Measurements from ENCODE around the gene SBNO2. TPM values are rescaled to one million over a fixed set of nuclear protein-coding genes. Genes with fewer than 3 reads are reported as not detected.
A peak's percentile ranks its signal among the peaks of the same experiment; 100 is the strongest.
"Not testable (repeated sequence)": the region's sequence is repeated elsewhere in the genome, so short reads cannot be mapped to it uniquely, and the experiment has no call there.

The SBNO2 gene
- total and polyA plus RNA-seq, 4 donors = 7.2 to 17.9 (median 11.7) TPM

- H3K27ac ChIP-seq (ENCODE audit: low read depth, low read length); DNase-seq (ENCODE audit: low read depth in 4 of 6, low spot score in 6 of 6); H3K9me3 ChIP-seq (ENCODE audit: control insufficient read depth, insufficient read depth, low read length); H3K27me3 ChIP-seq (ENCODE audit: control insufficient read depth, insufficient read depth, low read length); H3K4me3 ChIP-seq (ENCODE audit: low read depth, low read length): not testable (repeated sequence)
- H3K4me1 ChIP-seq (ENCODE audit: control insufficient read depth, insufficient read depth, low read length) = peaks cover 72% of the 10 kb centered on the region
- peaks cover 57% of the 10 kb centered on the region for H3K36me3 ChIP-seq (ENCODE audit: control insufficient read depth, insufficient read depth, low read length)
- 78% methylated on average over 9 of the region's 10 CpGs for WGBS (ENCODE audit: insufficient coverage)
These were observed 34.8 kb upstream of the SBNO2 start for GRCh38 chr19:1208830-1209229.

GRCh38 chr19:1206864-1207450 lies 32.9 kb upstream of the SBNO2 start:
- H3K4me1 ChIP-seq (ENCODE audit: control insufficient read depth, insufficient read depth, low read length) = peaks cover 62% of the 10 kb centered on the region
- peak overlapping the region; percentile 76 for H3K4me3 ChIP-seq (ENCODE audit: low read depth, low read length)
- H3K27me3 ChIP-seq (ENCODE audit: control insufficient read depth, insufficient read depth, low read length) = no peaks in the 10 kb centered on the region
- H3K9me3 ChIP-seq (ENCODE audit: control insufficient read depth, insufficient read depth, low read length) = no peaks in the 10 kb centered on the region
- peak overlapping the region; percentile 26 for H3K27ac ChIP-seq (ENCODE audit: low read depth, low read length)
- DNase-seq (ENCODE audit: low read depth in 4 of 6, low spot score in 6 of 6) = no peak
- 1% methylated on average over 35 of the region's 38 CpGs for WGBS (ENCODE audit: insufficient coverage)
- H3K36me3 ChIP-seq (ENCODE audit: control insufficient read depth, insufficient read depth, low read length) = peaks cover 41% of the 10 kb centered on the region

GRCh38 chr19:1206150-1206863 lies 32.2 kb upstream of the SBNO2 start:
- Histone ChIP-seq H3K4me3 (ENCODE audit: low read depth, low read length) (peak overlapping the region; percentile 76), H3K36me3 (ENCODE audit: control insufficient read depth, insufficient read depth, low read length) (peaks cover 34% of the 10 kb centered on the region), H3K27me3 (ENCODE audit: control insufficient read depth, insufficient read depth, low read length) (no peaks in the 10 kb centered on the region), H3K4me1 (ENCODE audit: control insufficient read depth, insufficient read depth, low read length) (peaks cover 55% of the 10 kb centered on the region), H3K27ac (ENCODE audit: low read depth, low read length) (peak overlapping the region; percentile 26), H3K9me3 (ENCODE audit: control insufficient read depth, insufficient read depth, low read length) (no peaks in the 10 kb centered on the region)
- DNase-seq (ENCODE audit: low read depth in 4 of 6, low spot score in 6 of 6) = no peak
- under 1% methylated on average over 78 of the region's 78 CpGs for WGBS (ENCODE audit: insufficient coverage)

DNA sequence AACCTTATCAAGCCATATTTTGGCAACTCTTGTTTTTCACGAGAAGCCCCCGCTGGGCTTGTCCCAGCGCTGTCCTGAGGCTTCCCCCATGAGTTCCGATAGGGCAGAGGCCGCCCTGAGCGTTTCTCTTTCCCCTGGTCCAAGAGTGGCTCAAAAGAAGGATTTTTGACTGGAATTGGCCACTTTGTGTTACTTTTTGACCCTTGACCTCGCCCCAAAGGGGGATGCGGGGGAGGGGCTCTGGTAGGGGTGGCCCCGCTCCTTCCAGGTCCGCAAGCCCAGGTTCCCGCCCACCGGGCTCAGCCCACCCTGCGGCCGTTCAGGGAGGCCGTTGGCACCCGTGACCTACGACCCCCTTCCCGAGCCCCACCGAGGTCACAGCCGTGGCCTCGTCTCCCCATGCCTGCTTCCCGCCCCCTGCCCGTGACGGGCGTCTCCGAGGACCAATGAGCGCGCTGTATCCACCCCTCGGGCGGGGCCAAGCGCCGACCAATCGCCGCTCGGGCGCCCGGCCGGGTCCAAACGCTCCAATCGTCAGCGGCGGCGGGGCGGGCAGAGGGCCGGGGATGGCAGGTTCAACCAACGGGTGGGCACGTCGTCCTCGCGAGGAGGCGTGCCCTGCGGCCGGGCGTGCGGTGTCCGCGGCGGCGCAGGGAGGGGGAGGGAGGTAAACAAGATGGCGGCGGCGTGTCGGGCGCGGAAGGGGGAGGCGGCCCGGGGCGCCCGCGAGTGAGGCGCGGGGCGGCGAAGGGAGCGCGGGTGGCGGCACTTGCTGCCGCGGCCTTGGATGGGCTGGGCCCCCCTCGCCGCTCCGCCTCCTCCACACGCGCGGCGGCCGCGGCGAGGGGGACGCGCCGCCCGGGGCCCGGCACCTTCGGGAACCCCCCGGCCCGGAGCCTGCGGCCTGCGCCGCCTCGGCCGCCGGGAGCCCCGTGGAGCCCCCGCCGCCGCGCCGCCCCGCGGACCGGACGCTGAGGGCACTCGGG lies 31.3 kb upstream of the SBNO2 start, which contains the start of gene STK11:
Gene STK11 (plus strand): TSS at position 665 of the 986 bp plus-strand sequence. CDS start 1,136 bp downstream, outside the sequence.
- Histone ChIP-seq H3K4me3 (ENCODE audit: low read depth, low read length) (peak within 1 kb of the TSS; percentile 76), H3K27ac (ENCODE audit: low read depth, low read length) (peak within 1 kb of the TSS; percentile 54), H3K27me3 (ENCODE audit: control insufficient read depth, insufficient read depth, low read length) (no peaks in the 10 kb centered on the region), H3K36me3 (ENCODE audit: control insufficient read depth, insufficient read depth, low read length) (peaks cover 28% of the 10 kb centered on the region), H3K9me3 (ENCODE audit: control insufficient read depth, insufficient read depth, low read length) (no peaks in the 10 kb centered on the region), H3K4me1 (ENCODE audit: control insufficient read depth, insufficient read depth, low read length) (peaks cover 47% of the 10 kb centered on the region)
- 2% methylated on average over 114 of the region's 114 CpGs for WGBS (ENCODE audit: insufficient coverage)
- DNase-seq (ENCODE audit: low read depth in 4 of 6, low spot score in 6 of 6) = peak; percentile 86 to 99 (median 96)

GRCh38 chr19:1200614-1201013 lies 26.5 kb upstream of the SBNO2 start:
- not testable (repeated sequence) for H3K27me3 ChIP-seq (ENCODE audit: control insufficient read depth, insufficient read depth, low read length); H3K4me3 ChIP-seq (ENCODE audit: low read depth, low read length); H3K9me3 ChIP-seq (ENCODE audit: control insufficient read depth, insufficient read depth, low read length); DNase-seq (ENCODE audit: low read depth in 4 of 6, low spot score in 6 of 6); H3K27ac ChIP-seq (ENCODE audit: low read depth, low read length); H3K36me3 ChIP-seq (ENCODE audit: control insufficient read depth, insufficient read depth, low read length); H3K4me1 ChIP-seq (ENCODE audit: control insufficient read depth, insufficient read depth, low read length)
- 100% methylated on average over 1 of the region's 4 CpGs for WGBS (ENCODE audit: insufficient coverage)

GRCh38 chr19:1199531-1199930 lies 25.5 kb upstream of the SBNO2 start:
- H3K27me3 ChIP-seq (ENCODE audit: control insufficient read depth, insufficient read depth, low read length) = no peaks in the 10 kb centered on the region
- whole genome bisulfite sequencing (ENCODE audit: insufficient coverage) = 77% methylated on average over 10 of the region's 10 CpGs
- H3K4me1 ChIP-seq (ENCODE audit: control insufficient read depth, insufficient read depth, low read length) = no peaks in the 10 kb centered on the region
- DNase-seq (ENCODE audit: low read depth in 4 of 6, low spot score in 6 of 6) = no peak
- no peaks in the 10 kb centered on the region for H3K36me3 ChIP-seq (ENCODE audit: control insufficient read depth, insufficient read depth, low read length)
- H3K9me3 ChIP-seq (ENCODE audit: control insufficient read depth, insufficient read depth, low read length) = no peaks in the 10 kb centered on the region
- no peak overlapping the region for H3K4me3 ChIP-seq (ENCODE audit: low read depth, low read length)
- H3K27ac ChIP-seq (ENCODE audit: low read depth, low read length) = no peak overlapping the region

DNA sequence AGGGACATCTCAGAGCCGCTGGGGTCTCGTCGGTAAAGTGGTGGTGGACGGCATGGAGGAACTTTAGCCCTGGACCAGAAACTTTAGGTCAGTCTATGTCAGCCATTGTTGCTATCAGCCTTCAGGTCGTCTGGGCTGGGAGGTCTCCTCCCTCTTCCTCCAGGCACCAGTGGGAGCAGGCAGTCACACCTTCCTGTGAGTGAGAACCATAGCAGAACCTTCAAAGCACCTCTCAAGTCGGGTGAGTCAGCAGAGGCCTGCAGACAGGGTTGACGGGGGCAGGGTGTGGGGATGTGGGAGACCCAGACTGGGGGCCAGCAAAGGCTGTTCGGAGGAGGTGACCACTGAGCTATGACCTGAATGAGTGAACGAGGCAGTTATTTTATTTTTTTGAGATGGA lies 15.4 kb upstream of the SBNO2 start:
- no peak overlapping the region for H3K27ac ChIP-seq (ENCODE audit: low read depth, low read length)
- H3K36me3 ChIP-seq (ENCODE audit: control insufficient read depth, insufficient read depth, low read length) = no peaks in the 10 kb centered on the region
- H3K4me1 ChIP-seq (ENCODE audit: control insufficient read depth, insufficient read depth, low read length) = peaks cover 12% of the 10 kb centered on the region
- DNase-seq (ENCODE audit: low read depth in 4 of 6, low spot score in 6 of 6) = no peak
- no peak overlapping the region for H3K4me3 ChIP-seq (ENCODE audit: low read depth, low read length)
- H3K9me3 ChIP-seq (ENCODE audit: control insufficient read depth, insufficient read depth, low read length) = no peaks in the 10 kb centered on the region
- WGBS (ENCODE audit: insufficient coverage) = 76% methylated on average over 8 of the region's 9 CpGs
- no peaks in the 10 kb centered on the region for H3K27me3 ChIP-seq (ENCODE audit: control insufficient read depth, insufficient read depth, low read length)

- no peak overlapping the region for H3K27ac ChIP-seq (ENCODE audit: low read depth, low read length)
- peak in 1 of 6 donors; percentile 0 for DNase-seq (ENCODE audit: low read depth in 4 of 6, low spot score in 6 of 6)
These were observed 9.6 kb upstream of the SBNO2 start for GRCh38 chr19:1183543-1184172.

GRCh38 chr19:1182727-1183126 lies 8.7 kb upstream of the SBNO2 start:
- H3K36me3 ChIP-seq (ENCODE audit: control insufficient read depth, insufficient read depth, low read length) = no peaks in the 10 kb centered on the region
- no peaks in the 10 kb centered on the region for H3K27me3 ChIP-seq (ENCODE audit: control insufficient read depth, insufficient read depth, low read length)
- no peak overlapping the region for H3K27ac ChIP-seq (ENCODE audit: low read depth, low read length)
- peaks cover 5% of the 10 kb centered on the region for H3K4me1 ChIP-seq (ENCODE audit: control insufficient read depth, insufficient read depth, low read length)
- no peak overlapping the region for H3K4me3 ChIP-seq (ENCODE audit: low read depth, low read length)
- no peak for DNase-seq (ENCODE audit: low read depth in 4 of 6, low spot score in 6 of 6)
- WGBS (ENCODE audit: insufficient coverage) = no CpG with 5 or more reads among the region's 11 CpGs
- no peaks in the 10 kb centered on the region for H3K9me3 ChIP-seq (ENCODE audit: control insufficient read depth, insufficient read depth, low read length)

More at GRCh38 chr19:1183543-1184172, 9.6 kb upstream of the SBNO2 start:
- no peaks in the 10 kb centered on the region for H3K9me3 ChIP-seq (ENCODE audit: control insufficient read depth, insufficient read depth, low read length)
- 85% methylated on average over 19 of the region's 19 CpGs for WGBS (ENCODE audit: insufficient coverage)
- H3K27me3 ChIP-seq (ENCODE audit: control insufficient read depth, insufficient read depth, low read length) = no peaks in the 10 kb centered on the region
- H3K4me3 ChIP-seq (ENCODE audit: low read depth, low read length) = no peak overlapping the region
- no peaks in the 10 kb centered on the region for H3K36me3 ChIP-seq (ENCODE audit: control insufficient read depth, insufficient read depth, low read length)
- H3K4me1 ChIP-seq (ENCODE audit: control insufficient read depth, insufficient read depth, low read length) = peaks cover 5% of the 10 kb centered on the region
